PC-3 (cell line): ENCODE results near the gene TOGARAM2. TPM values are rescaled to one million over a fixed set of nuclear protein-coding genes. Genes with fewer than 3 reads are reported as not detected.

Source experiments
- ATAC-seq: fragments of 200-7000 bp; cut with Tn5 transposase; 2 replicates; pipeline ENCODE4 v1.9.1; 2020; ENCODE audit warnings: mild to moderate bottlenecking, moderate library complexity
- BruUV-seq: library from RNA; stranded (reverse); fragments of 400-500 nt; replicated peaks from 2 replicates; lab custom pipeline; 2021; lab: Mats Ljungman, UMichigan
- CTCF ChIA-PET: fragments of 300-600 bp; sonication (Branson Sonifier 250); formaldehyde crosslinking; loops from one replicate; lab custom pipeline; 2022; ENCODE audit warnings: antibody characterized with exemption; lab: Charles Lee
- POLR2A ChIA-PET: fragments of 300-600 bp; sonication (Branson Sonifier 250); formaldehyde crosslinking; loops from one replicate; lab custom pipeline; 2022; ENCODE audit warnings: antibody characterized with exemption; ENCODE audit not compliant: unreplicated experiment; lab: Charles Lee
- DNase-seq: peaks from one replicate; pipeline ENCODE4 v3.0.0-alpha.2; 2015
- H2AFZ ChIP-seq: fragments of 300-600 bp; sonication (generic); 2 replicates; pipeline ENCODE4 v1.6.0; 2016; ENCODE audit warnings: antibody characterized with exemption, low read length
- H3F3A ChIP-seq: fragments of 300-600 bp; sonication (generic); one replicate; pipeline ENCODE4 v1.6.0; 2017; ENCODE audit warnings: antibody characterized with exemption, low read length, control low read depth, mild to moderate bottlenecking; ENCODE audit not compliant: unreplicated experiment
- H3K27ac ChIP-seq: fragments of 300-600 bp; sonication (generic); 2 replicates; pipeline ENCODE4 v1.5.1; 2016; ENCODE audit warnings: mild to moderate bottlenecking, low read length
- H3K27me3 ChIP-seq: fragments of 300-600 bp; sonication (generic); 2 replicates; pipeline ENCODE4 v1.6.1; 2016; ENCODE audit warnings: low read length, mixed read lengths
- H3K36me3 ChIP-seq: fragments of 300-600 bp; sonication (generic); 2 replicates; pipeline ENCODE4 v1.6.1; 2016; ENCODE audit warnings: low read depth, mixed run types, low read length, mixed read lengths
- H3K4me1 ChIP-seq: fragments of 300-600 bp; sonication (generic); 2 replicates; pipeline ENCODE4 v1.5.1; 2016; ENCODE audit warnings: low read length; ENCODE audit not compliant: insufficient read depth
- H3K4me2 ChIP-seq: fragments of 300-600 bp; sonication (generic); 2 replicates; pipeline ENCODE4 v1.6.0; 2016; ENCODE audit warnings: low read length
- H3K4me3 ChIP-seq: fragments of 300-600 bp; sonication (generic); 2 replicates; pipeline ENCODE4 v1.5.1; 2016; ENCODE audit warnings: mild to moderate bottlenecking, low read length, mixed read lengths
- H3K79me2 ChIP-seq: fragments of 300-600 bp; sonication (generic); 2 replicates; pipeline ENCODE4 v1.6.1; 2017; ENCODE audit warnings: low read length, mixed read lengths
- H3K9ac ChIP-seq: fragments of 300-600 bp; sonication (generic); 2 replicates; pipeline ENCODE4 v1.6.0; 2016; ENCODE audit warnings: mild to moderate bottlenecking, low read length
- H3K9me2 ChIP-seq: fragments of 300-600 bp; sonication (generic); replicated peaks from 2 replicates; pipeline ENCODE4 v1.6.1; 2016; ENCODE audit warnings: mixed run types, low read length, mixed read lengths
- H3K9me3 ChIP-seq: fragments of 300-600 bp; sonication (generic); 2 replicates; pipeline ENCODE4 v1.6.1; 2016; ENCODE audit warnings: low read length, mixed read lengths
- H4K20me1 ChIP-seq: fragments of 300-600 bp; sonication (generic); 2 replicates; pipeline ENCODE4 v1.6.1; 2016; ENCODE audit warnings: low read length, mixed read lengths
- EZH2 ChIP-seq: fragments of 300-600 bp; sonication (generic); IDR thresholded peaks from one replicate; pipeline ENCODE4 v1.6.1; 2017; ENCODE audit warnings: antibody characterized with exemption, mild to moderate bottlenecking, low read length; ENCODE audit not compliant: unreplicated experiment
- EZH2phosphoT487 ChIP-seq: fragments of 300-600 bp; sonication (generic); IDR thresholded peaks from 2 replicates; pipeline ENCODE4 v1.6.1; 2018; ENCODE audit warnings: mild to moderate bottlenecking, antibody characterized with exemption, low read length, borderline replicate concordance
- intact Hi-C: fragments of 100-400 bp; cut with micrococcal nuclease; formaldehyde crosslinking; loops from 2 replicates; pipeline ENCODE4 v1.9.0; 2023
- total RNA-seq: library from RNA; depleted of rRNA; stranded (reverse); fragments of >200 nt; gene quantifications from 2 replicates; pipeline ENCODE4 v1.2.3, GENCODE V29; 2014
- TF ChIP-seq, protein P1 (sequence below): fragments of 300-600 bp; sonication (generic); conservative IDR thresholded peaks from 2 replicates; pipeline ENCODE4 v1.5.1; 2017; ENCODE audit warnings: antibody characterized with exemption, low read depth, mild to moderate bottlenecking, low read length

Gene TOGARAM2
- total RNA-seq, 1 experiment from 2014 or later = not detected

- BruUV-seq = no TSS peak
- POLR2A ChIA-PET = no interaction called here
- Histone ChIP-seq H3F3A (no peaks in the 10 kb centered on the region), H3K9ac (no peak overlapping the region), H4K20me1 (no peaks in the 10 kb centered on the region), H3K4me3 (no peak overlapping the region), H3K4me2 (no peak overlapping the region), H3K27me3 (no peaks in the 10 kb centered on the region), H3K27ac (no peak overlapping the region), H2AFZ (no peak overlapping the region), H3K79me2 (no peaks in the 10 kb centered on the region), H3K36me3 (no peaks in the 10 kb centered on the region), H3K9me3 (no peaks in the 10 kb centered on the region), H3K9me2 (no peaks in the 10 kb centered on the region), H3K4me1 (peaks cover 9% of the 10 kb centered on the region)
- TF ChIP-seq EZH2phosphoT487 (no peak), EZH2 (no peak)
- TF ChIP-seq, protein P1, sequence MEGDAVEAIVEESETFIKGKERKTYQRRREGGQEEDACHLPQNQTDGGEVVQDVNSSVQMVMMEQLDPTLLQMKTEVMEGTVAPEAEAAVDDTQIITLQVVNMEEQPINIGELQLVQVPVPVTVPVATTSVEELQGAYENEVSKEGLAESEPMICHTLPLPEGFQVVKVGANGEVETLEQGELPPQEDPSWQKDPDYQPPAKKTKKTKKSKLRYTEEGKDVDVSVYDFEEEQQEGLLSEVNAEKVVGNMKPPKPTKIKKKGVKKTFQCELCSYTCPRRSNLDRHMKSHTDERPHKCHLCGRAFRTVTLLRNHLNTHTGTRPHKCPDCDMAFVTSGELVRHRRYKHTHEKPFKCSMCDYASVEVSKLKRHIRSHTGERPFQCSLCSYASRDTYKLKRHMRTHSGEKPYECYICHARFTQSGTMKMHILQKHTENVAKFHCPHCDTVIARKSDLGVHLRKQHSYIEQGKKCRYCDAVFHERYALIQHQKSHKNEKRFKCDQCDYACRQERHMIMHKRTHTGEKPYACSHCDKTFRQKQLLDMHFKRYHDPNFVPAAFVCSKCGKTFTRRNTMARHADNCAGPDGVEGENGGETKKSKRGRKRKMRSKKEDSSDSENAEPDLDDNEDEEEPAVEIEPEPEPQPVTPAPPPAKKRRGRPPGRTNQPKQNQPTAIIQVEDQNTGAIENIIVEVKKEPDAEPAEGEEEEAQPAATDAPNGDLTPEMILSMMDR = no peak
- CTCF ChIA-PET = no interaction called here
- ATAC-seq (no peak), DNase-seq (no peak)
- intact Hi-C loops = no loop called here
Measured at GRCh38 chr2:28997847-28998735, 17.0 kb downstream of the TOGARAM2 start.

- Histone ChIP-seq H3K9ac (no peak overlapping the region), H3K4me3 (no peak overlapping the region), H3K4me2 (no peak overlapping the region), H3K9me3 (no peaks in the 10 kb centered on the region), H3K9me2 (no peaks in the 10 kb centered on the region), H3K27me3 (no peaks in the 10 kb centered on the region), H3K79me2 (no peaks in the 10 kb centered on the region), H2AFZ (no peak overlapping the region), H3K36me3 (no peaks in the 10 kb centered on the region), H4K20me1 (no peaks in the 10 kb centered on the region), H3F3A (no peaks in the 10 kb centered on the region), H3K27ac (no peak overlapping the region), H3K4me1 (no peaks in the 10 kb centered on the region)
- no peak for ATAC-seq
- intact Hi-C loops = no loop called here
- POLR2A ChIA-PET = no interaction called here
- CTCF ChIA-PET = no interaction called here
- no peak for DNase-seq
- no TSS peak for BruUV-seq
- TF ChIP-seq, protein P1 = no peak
- TF ChIP-seq EZH2 (no peak), EZH2phosphoT487 (no peak)
Measured at GRCh38 chr2:29000481-29000880, 19.4 kb downstream of the TOGARAM2 start.

DNA sequence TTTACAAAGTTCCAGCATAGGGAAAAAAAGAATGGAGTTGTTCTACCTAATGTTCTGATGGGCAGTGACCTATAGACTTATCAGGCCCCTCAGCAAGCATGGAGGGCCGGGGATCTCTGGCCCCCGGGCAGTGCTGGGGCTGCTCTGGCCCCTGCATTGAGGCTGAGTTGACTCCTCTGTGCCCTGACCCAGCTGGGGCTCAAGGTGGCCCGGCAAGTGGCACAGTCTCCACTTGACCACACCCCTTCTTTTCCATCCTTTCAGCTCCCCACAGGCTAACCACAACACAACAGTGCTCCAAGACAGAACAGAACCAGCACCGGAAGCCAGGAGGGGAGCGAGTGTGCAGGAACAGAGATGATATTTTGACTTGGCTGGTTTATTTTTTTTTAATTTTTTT lies 19.9 kb downstream of the TOGARAM2 start:
- Histone ChIP-seq H3K9ac (no peak overlapping the region), H3K27ac (no peak overlapping the region), H3K36me3 (no peaks in the 10 kb centered on the region), H3K9me2 (no peaks in the 10 kb centered on the region), H3K9me3 (no peaks in the 10 kb centered on the region), H3K4me2 (no peak overlapping the region), H4K20me1 (no peaks in the 10 kb centered on the region), H3K4me3 (no peak overlapping the region), H2AFZ (no peak overlapping the region), H3K79me2 (no peaks in the 10 kb centered on the region), H3K27me3 (no peaks in the 10 kb centered on the region), H3F3A (no peaks in the 10 kb centered on the region), H3K4me1 (no peaks in the 10 kb centered on the region)
- POLR2A ChIA-PET = no interaction called here
- ATAC-seq (no peak), DNase-seq (no peak)
- TF ChIP-seq, protein P1 = no peak
- TF ChIP-seq EZH2phosphoT487 (no peak), EZH2 (no peak)
- BruUV-seq = no TSS peak
- CTCF ChIA-PET = no interaction called here
- intact Hi-C loops = no loop called here
